Measurements from ENCODE around the gene ELOVL6.
"Not testable (repeated sequence)": the region's sequence is repeated elsewhere in the genome, so short reads cannot be mapped to it uniquely, and the experiment has no call there.

Gene ELOVL6

DNA sequence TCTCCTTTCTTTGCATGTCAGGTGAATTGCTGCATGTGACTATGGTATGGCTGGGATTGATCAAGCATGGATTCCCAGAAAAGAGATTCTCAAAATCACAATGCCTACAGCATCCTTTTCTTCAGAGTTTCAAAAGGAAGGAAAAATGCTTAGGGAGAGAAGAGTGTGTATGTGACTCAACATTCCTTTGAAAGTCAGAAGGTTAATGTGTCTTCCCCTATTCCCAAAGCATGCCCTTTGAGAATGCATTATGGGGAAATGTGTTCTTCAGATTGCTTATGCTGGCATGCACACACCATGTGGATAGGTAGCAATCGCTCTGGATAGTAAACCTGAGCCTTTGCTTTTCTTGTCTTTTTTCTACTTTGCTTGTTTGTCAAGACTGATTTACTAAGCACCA, 78.5 kb downstream of the ELOVL6 start:
- DNase-seq = no peak

DNA sequence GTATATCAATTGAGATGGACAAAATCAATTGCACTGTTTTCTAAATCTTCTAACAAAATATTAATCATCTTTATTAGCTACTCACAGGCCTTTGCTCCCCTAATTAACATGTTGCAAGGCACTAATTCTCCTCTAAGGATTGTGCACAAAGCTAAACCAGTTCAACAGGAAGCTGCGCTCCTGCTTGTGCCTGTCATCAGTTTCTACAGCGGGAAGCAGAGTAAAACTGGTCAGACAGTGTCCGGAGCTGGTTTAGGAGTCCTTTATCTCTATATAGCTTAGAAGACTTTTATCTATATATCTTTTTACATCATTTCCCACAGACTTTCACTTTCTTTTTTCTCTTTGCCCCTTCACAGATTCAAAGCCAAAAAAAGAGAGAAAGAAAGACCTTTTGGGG, 79.1 kb downstream of the ELOVL6 start:
- DNase-seq = no peak

DNA sequence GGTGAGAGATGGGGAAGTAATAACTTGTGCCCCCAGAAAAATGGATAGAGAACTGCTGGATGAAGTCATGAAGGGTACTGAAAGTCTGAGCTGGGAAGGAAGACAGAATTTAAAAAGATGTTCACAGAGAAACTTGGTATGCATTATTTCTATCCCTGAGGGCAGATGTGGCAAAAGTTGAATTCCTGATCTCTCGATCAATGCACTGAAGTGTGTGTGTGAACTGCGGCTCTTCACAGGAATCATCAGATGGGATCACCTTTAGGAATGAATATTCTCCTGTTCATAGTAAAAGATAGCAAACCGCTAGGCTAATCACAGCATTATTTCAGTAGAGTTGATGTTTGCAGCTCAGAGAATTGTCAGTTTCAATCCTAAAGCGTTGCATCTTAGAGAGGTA, 86.4 kb downstream of the ELOVL6 start:
- no peak for DNase-seq

DNA sequence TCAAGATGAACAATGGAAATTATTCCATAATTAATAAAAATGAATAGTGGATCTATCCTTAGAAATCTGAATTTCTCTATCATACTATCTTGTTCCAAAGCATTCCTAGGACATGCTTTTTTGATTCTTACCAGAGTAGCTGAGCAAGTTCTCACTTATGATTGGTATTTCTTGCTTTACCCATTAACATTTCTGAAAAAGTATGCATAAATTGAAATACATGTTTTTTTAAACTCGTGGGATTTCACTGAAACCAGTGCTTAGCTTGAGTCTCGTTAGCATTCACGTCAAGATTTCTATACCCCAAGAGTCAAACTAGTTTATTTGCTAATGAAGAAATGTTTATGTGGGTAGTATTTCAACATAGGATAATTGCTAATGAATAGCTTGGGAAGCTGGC, 89.0 kb downstream of the ELOVL6 start:
- DNase-seq = no peak

DNA sequence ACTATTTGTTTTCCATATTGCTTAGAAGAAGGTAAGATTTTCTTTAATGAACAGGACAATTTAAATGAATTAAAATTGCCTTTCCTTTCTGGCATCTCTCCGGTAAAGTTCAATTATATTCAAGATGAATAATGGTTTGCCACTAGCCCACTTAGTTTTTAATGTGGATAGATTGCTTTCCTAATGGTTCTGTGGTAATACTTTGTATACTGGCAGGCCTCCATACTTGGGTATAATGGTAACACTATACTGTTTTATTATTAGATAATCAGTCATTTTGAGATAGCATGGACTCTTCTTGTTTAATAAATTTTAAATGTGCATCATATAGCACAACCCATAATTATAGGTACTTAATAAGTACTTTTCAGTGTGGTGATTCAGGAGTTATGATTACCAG, 89.5 kb downstream of the ELOVL6 start:
- DNase-seq = no peak

DNA sequence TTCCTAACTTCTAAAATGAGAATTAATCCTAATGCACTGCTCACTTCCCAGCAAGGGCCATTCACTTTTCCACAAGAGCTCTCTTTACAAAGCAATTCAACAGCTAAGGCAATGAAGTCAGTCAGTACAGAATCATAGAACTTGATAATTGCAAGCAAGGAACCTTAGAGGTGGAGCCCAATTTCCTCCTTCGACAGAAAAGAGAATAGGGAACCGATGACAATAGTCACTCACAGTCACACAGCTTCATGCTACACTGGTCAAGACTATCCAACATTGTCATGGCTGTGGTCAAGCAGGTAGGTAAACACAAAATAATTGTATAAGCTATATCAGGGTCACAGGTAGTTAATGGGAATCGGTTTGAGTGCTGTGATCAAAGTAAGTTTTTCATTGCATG, 90.0 kb downstream of the ELOVL6 start:
- DNase-seq = no peak

DNA sequence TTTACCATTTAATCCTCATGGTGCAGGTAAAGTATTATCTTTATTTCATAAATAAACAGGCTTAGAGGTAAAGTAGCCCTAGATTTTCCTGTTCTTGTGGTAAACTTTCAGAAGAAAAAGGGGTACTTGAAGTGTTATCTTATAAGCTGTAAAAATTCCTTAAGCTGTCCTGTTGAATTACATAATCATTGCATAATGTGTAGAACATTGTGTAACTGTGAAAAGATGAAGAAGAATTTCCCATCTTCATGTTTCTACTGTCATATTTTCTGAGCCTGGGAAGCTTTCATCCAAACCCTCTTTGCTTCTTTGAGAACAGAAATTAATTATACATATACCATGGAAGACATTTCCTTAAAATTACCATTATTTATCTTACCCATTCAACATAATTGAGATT, 90.5 kb downstream of the ELOVL6 start:
- DNase-seq = no peak

DNA sequence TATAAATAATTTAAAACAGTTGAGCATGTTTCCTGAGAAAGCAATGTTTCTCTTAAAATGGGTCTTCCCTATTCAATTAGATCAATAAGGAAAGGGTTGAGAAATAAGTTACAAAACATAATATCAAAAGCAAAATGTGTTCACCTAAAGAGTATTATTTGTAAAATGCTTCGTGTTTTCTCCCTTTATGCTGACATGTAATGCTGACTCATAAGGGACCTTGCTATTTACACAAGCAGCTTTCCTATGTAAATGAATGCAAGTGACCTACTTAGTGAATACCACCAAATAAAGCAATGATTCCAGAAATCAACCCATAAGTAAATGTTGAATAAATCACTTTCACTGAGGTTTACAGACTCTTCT, 91.5 kb downstream of the ELOVL6 start:
- DNase-seq = peak; percentile 4

DNA sequence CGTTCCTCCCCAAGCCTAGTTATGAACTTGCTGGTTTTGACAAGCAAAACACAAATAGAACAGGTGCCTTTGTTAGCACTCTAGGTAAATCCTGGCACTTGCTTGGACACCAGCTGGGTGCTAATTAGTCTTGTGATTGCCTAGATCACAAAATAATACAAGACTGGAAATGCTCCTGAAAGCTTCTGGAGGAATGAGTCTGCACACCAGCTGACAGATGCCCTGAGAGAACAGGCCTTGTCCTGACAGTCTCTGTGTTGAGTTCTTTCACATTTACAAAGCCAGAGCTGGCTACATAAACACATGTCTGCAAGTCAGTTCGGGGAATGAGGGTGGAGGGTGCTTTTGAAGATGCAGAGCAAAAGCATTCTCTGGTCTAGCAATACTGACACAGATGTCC, 93.8 kb downstream of the ELOVL6 start:
- DNase-seq = no peak

DNA sequence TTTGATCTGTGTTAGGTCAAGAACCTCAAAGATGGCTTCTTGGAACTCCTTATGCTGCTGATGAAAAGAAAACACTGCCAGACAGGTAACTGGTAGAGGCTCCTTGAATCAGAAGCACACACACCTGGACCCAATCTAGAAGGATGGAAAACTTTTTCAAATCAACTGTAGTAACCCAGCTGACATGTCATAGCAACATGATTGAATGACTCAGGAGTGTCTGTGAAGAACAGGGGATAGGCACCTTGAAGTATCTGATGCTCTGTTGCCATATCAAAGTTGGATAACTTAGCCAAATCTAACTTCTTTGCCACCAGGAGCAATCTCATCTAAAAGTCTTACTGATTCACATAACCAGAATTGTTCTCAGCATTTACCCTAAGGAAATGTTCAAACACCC, 98.8 kb downstream of the ELOVL6 start:
- no peak for DNase-seq

DNA sequence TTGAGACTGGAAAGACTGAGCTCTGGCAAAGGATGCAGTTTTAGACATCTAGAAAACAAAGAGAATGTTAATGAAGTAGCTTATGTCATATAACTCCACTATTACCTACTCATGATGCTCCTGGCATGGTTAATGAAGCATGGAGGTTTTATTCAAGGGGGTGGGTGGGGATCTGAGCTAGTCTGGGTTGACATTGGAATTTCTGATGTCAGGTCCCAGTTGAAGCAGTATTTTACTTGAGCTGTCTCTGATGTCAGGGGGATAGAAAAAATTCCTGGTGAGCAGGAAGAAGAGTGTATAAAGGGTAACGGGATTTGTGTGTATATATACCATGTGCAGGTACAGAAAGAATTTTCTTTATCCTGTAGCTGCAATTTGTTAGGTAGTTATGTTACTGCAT, 102.0 kb downstream of the ELOVL6 start:
- DNase-seq = no peak

DNA sequence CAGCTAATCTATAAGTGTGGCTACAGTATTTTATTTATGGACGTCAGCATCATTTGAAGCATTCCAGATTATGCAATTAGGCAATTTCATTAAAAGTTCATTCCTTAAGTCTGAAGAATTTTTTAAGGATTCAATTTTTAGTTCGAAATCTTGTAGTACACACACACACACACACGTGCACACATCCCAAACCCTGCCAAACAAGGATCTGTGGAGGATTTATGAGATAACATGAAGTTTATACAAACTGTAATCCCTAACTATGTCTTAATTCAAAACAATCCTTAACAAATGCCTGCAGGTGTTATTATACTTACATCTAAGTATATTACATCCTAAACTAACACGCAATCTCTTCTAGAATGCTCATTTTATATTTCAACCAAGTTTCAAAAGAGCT, 105.8 kb downstream of the ELOVL6 start:
- no peak for DNase-seq

DNA sequence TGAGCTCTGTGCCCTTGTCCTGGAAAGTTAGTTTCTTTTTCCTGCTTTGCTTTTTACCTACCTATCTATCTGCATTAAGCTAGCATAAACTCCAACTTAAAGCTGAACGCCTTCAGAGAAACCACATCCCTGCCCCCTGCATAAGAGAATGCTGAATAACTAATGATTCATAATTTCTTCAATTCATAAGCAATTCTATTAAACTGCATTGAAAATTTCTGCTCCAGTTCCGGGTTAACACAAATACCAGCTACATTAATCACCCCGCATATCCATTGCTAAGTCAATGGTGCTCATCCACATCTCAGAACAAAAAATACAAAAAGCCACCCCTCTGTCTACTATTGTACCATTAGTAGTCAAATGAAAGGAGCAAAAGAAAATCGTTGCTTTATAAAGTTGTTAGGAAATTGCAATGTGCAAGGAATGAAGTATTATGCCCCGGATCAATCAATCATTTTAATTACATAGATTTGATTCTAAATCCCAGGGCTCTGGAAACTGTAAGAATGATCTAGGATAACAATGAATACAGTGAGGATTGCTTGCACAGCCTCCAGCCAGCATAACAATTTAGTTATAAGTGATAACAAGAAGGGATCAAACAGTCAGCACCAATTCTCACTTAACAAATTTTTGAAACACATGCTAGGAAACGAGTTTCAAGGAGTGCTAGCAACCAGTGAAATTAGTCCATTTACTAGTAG, 106.8 kb downstream of the ELOVL6 start:
- DNase-seq = no peak

DNA sequence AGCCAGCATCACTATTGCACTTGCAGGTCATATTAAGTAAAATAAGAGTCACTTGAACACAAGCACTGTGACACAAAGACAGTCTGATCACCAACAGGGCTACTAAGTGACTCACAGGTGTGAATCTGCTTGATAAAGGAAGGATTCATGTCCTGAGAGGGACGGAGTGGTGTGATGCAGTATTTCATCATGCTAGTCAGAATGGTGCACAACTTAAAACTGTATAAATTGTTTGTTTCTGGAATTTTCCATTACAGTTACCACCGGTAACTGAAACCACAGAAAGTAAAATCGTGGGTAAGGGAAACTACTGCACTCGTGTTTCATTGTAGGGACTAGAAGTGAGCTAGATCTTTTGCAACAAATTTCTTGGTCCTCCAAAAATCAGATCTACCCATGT, 109.7 kb downstream of the ELOVL6 start:
- DNase-seq = no peak

DNA sequence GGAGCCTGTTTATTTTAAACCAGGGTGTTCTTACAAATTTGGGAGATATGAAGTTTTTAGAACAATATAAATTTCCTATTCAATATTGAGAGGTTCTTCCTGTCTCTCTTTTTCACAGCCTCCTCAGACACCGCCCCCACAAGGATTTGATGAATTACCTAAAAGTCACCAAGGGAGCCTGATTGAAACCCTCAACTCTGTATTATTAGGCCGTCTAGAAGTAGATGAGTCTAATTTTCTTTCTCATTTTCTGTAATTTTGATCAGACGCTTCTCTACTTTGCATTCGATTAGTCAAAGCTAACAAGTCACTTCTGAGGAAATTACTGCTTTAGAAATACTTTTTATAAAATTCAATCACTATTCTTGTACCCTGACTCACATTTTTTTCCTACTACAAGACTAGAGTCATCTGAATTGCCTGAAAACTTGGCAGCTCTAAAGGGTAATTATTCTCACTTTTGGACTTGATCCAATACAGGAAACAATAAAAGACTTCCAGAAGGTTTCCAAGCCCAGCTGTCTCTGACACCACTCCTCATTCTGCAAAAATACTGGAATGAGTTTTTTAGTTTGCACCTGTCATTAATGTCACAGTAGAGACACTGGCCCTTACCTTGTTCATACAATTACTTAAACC, 111.2 kb downstream of the ELOVL6 start:
- peak; percentile 23 for DNase-seq

DNA sequence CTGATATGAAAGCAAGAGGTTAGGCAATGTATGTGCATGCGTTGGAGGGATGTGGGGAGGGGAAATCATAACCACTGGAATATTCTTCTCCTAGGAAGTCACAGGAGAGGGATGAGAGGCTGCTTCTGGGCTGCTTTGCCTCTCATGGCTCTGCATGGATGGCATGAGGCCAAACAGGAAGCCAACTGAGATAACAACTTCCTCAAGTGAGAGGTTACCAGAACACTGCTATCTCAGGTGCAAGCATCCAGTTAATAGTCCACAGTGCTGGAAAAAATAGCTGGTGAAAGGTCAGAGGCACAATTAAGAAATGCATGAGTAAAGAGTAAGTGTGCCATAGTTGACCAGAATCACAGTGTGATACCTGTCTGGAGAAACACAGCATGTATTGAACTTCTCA, 113.3 kb downstream of the ELOVL6 start:
- DNase-seq = peak; percentile 77

DNA sequence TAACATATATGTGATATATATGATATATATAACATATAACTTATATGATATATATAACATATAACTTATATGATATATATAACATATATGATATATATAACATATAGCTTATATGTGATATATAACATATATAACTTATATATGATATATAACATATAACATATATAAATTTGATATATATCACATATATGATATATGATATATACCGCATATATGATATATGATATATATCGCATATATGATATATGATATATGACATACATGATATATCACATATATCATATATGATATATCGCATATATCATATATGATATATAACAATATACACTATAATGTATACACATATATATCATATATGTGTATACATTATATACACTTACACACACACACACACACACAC, 114.3 kb downstream of the ELOVL6 start:
- no peak for DNase-seq

DNA sequence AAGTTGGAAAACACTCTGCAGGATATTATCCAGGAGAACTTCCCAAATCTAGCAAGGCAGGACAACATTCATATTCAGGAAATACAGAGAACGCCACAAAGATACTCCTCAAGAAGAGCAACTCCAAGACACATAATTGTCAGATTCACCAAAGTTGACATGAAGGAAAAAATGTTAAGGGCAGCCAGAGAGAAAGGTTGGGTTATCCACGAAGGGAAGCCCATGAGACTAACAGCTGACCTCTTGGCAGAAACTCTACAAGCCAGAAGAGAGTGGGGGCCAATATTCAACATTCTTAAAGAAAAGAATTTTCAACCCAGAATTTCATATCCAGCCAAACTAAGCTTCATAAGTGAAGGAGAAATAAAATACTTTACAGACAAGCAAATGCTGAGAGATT, 120.3 kb downstream of the ELOVL6 start:
- DNase-seq = not testable (repeated sequence)

DNA sequence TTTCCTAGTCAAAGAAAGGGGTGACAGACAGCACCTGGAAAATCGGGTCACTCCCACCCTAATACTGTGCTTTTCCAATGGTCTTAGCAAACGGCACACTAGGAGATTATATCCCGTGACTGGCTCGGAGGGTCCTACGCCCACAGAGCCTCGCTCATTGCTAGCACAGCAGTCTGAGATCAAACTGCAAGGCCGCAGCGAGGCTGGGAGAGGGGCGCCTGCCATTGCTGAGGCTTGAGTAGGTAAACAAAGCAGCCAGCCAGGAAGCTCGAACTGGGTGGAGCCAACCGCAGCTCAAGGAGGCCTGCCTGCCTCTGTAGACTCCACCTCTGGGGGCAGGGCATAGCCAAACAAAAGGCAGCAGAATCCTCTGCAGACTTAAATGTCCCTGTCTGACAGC, 121.6 kb downstream of the ELOVL6 start:
- not testable (repeated sequence) for DNase-seq

DNA sequence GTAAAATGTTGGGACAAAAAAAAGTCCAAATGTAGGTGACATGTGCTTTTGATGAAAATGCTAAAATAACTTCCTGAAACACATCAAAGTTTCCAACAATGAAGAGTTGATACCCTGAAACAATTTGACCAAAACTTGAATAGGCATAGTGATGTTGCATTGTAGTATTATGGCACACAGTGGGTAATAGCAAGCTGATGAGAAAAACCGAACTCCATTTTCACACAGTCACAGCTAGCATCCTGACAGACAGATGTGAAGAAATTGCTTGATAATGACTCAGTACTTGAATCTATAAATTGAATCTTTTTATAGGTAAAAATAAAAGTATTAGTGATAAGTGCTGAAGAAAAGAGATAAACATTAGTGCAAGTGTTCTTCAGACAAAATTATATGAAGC, 122.5 kb downstream of the ELOVL6 start:
- DNase-seq = no peak

DNA sequence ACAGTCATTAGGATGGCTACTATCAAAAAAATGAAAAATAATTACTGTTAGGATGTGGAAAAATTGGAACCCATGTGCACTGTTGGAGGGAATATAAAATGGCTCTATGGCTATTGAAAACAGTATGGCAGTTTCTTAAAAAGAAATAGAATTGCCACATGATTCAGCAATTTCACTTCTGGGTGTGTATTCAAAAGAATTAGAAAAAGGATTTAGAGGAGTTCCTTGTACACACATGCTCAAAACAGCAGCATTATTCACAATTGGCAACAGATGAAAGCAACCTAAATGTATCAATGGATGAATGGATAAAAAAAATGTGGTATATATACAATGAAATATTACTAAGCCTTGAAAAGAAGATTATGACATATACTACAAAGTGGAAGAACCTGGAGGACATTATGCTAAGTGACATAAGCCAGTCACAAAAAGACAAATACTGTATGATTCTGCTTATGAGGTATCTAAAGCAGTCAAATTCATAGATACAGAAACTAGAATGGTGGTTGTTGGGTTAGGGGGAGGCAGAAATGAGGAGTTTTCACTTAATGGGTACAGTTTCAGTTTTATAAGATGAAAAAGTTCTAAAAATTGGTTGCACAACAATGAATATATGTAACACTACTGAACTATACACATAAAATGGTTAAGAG, 123.2 kb downstream of the ELOVL6 start:
- no peak for DNase-seq

DNA sequence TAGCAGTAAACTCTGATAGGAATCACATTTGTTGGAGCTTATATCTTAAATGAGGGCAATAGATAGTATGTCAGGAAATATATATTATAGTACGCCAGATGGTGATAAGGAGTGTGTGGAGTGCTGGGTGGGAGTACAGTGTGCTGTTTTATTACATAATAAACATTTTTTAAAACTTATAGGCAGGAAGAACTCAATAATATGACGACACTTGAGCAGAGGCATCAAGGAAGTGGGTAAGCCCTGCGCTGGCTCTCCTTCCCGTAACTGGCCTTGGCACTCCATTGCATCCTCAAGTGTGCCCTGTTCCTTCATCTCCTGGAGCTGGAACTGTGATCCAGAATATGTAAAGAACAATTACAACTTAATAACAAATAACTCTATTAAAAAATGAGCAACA, 123.8 kb downstream of the ELOVL6 start:
- no peak for DNase-seq

DNA sequence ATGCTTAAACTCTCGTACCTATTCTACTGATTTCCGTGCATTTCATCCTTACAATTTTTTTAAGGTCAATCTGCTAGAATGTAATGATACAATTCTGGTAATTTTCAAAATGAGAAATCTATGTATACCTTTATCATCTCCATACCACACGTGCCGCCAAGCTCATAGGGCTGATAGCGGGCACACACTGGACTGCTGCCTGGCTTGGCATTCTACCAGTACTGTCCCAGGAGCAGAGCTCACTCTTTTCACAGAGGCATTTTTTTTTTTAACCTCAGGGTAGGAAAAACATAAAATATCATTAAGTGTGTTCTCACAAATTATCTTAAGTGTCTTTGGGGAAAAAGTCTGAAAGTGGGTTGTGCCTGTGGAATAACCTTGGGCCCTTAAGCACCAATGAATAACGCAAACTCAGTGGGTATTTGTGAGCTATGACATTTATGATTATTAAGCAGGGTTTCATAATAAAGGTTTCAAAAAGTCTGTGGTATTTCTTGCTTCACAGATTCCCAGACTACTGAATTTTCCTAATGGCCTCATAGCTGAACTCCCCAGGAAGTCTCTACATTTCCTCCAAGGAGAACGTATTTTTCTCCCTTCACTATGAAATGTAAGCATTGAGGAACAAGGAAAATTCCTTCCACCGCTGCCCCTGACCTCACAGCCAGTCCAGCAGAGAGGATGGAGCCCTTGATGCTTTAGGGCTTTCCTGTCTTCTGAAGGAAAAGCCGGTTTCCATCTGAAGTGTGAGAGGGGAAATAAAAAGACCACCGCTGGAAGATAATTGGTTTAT, 125.2 kb downstream of the ELOVL6 start:
- no peak for DNase-seq

DNA sequence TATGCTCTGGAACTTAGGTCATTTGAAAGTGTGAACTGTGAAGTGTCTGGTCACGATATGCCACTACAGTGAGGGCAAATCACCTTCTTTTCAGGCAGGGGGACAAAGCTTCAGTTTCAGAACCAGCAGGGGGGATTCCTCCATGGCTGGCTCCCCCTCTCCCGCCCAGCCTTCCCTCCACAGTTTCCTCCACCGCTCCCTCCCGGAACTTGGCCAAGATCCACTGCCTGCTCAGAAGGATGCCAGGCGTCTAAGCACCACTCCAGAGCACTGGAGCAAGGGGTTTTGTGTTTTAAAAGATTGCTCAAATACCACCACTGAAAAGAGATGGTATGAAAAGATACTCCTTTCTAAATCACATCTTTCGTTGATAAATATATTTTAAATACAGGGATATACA, 126.9 kb downstream of the ELOVL6 start:
- no peak for DNase-seq

All from NCI-H2029 (cell line).